ENCODE measurements around the gene WEE2.
A peak's percentile ranks its signal among the peaks of the same experiment; 100 is the strongest.
"Not testable (repeated sequence)": the region's sequence is repeated elsewhere in the genome, so short reads cannot be mapped to it uniquely, and the experiment has no call there.

The WEE2 gene

DNA sequence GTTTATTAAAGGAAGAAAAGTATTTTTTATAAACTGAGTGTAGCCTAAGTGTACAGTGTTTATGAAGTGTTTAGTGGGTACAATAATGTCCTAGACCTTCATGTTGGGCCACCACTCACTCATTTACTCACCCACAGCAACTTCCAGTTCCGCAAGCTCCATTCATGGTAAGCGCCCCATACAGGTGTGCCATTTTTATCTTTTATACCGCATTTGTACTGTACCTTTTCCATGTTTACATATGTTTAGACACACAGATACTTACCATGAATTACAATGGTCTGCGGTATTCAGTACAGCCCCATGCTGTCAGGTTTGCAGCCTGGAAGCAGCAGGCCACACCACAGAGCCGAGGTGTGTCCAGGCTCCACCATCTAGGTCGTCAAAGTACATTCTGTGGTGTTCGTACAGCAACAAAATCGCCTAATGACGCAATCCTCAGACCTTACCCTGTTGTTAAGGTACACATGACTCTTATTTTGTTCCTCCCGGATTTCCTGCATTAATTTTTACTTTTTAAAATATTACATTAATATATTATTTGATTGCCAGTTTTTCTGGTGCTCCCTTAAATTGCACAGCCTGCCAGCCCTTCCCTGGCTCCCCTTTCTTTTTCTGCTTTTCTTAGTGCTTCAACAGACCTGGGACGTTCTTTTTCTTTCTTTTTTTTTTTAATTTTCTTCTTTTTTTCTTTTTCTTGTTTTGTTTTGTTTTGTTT is 29.1 kb downstream of the WEE2 start:
- DNase-seq (ENCODE audit: extremely low read depth, low read depth), result no peak
- TF ChIP-seq, protein P1, sequence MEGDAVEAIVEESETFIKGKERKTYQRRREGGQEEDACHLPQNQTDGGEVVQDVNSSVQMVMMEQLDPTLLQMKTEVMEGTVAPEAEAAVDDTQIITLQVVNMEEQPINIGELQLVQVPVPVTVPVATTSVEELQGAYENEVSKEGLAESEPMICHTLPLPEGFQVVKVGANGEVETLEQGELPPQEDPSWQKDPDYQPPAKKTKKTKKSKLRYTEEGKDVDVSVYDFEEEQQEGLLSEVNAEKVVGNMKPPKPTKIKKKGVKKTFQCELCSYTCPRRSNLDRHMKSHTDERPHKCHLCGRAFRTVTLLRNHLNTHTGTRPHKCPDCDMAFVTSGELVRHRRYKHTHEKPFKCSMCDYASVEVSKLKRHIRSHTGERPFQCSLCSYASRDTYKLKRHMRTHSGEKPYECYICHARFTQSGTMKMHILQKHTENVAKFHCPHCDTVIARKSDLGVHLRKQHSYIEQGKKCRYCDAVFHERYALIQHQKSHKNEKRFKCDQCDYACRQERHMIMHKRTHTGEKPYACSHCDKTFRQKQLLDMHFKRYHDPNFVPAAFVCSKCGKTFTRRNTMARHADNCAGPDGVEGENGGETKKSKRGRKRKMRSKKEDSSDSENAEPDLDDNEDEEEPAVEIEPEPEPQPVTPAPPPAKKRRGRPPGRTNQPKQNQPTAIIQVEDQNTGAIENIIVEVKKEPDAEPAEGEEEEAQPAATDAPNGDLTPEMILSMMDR (IDR thresholded peaks at IDR 0.05; ENCODE audit: low read depth, low read length), result no peak

- DNase-seq (ENCODE audit: extremely low read depth, low read depth), result peak; percentile 93
Measured at GRCh38 chr7:141737836-141738591, 29.9 kb downstream of the WEE2 start, which contains the start of gene SSBP1. Gene SSBP1, plus strand, starts transcription at chr7:141738358. Its CDS starts 809 bp downstream, at chr7:141739167.

GRCh38 chr7:141738592-141739013 is 30.4 kb downstream of the WEE2 start:
- no peak for DNase-seq (ENCODE audit: extremely low read depth, low read depth)
- TF ChIP-seq, protein P1 (IDR thresholded peaks at IDR 0.05; ENCODE audit: low read depth, low read length), result peak; percentile 25

More at GRCh38 chr7:141737836-141738591, 29.9 kb downstream of the WEE2 start, which contains the start of gene SSBP1:
- TF ChIP-seq, protein P1 (IDR thresholded peaks at IDR 0.05; ENCODE audit: low read depth, low read length), result peak; percentile 89

DNA sequence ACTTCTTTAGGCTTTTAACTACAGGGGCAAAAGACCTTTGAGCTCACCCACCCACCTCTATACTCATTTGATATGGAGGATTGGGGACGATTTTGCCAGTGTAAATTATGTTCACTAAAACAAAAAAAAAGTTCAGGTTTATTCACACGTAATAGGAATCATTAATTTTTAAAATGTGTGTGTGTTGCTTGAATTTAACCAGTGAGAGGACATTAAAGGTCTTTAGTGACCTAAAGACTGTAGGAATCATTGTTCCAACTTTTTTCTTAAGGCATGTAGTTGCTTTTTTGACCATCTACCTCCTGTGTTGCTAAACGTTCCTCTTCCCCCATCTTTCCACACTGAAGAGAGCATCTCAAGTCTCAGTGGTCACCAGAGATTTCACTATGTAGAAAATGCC is 31.1 kb downstream of the WEE2 start:
- TF ChIP-seq, protein P1 (IDR thresholded peaks at IDR 0.05; ENCODE audit: low read depth, low read length), result no peak
- no peak for DNase-seq (ENCODE audit: extremely low read depth, low read depth)

DNA sequence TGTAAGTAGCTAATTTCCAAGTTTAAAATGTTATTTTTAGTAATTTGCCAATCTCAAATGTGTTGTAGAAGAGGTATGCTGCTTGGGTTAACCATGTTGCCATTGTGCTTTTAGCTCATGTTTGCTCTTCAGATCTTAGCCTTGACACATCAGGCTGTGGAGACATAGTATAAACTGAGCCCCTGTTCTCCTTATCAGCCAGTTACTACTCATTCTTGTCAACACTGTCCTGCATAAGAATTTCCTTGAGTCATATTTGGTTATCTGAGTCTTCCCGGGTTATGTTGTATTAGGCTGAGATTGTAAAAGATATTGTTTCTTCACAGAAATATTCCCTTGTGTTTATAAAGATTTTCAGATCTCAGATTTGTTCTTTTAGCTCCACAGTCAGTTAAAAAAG is 34.1 kb downstream of the WEE2 start:
- DNase-seq (ENCODE audit: extremely low read depth, low read depth), result no peak
- TF ChIP-seq, protein P1 (IDR thresholded peaks at IDR 0.05; ENCODE audit: low read depth, low read length), result no peak

- TF ChIP-seq, protein P1 (IDR thresholded peaks at IDR 0.05; ENCODE audit: low read depth, low read length), result no peak
- DNase-seq (ENCODE audit: extremely low read depth, low read depth), result no peak
Measured at GRCh38 chr7:141744131-141744530, 36.0 kb downstream of the WEE2 start.

DNA sequence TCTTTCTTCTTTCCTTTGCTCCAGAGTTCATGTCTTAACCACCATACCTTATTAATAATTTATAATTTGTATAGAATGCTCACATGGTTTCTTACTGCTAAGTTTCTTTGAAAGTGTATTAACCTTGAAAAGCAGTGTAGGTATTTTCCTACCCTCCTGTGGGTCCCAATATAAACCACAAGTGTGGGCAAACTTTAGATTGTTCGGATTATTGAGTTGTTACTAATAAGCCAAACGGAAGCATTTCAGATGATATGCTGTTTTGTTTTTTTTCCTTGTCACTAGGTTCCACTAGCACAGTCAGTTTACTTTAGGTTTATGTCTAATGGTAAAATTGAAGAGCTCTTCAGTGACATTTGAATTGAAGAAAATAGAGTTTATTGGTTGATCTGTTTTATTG is 40.2 kb downstream of the WEE2 start:
- no peak for DNase-seq (ENCODE audit: extremely low read depth, low read depth)
- TF ChIP-seq, protein P1 (IDR thresholded peaks at IDR 0.05; ENCODE audit: low read depth, low read length), result no peak

- not testable (repeated sequence) for DNase-seq (ENCODE audit: extremely low read depth, low read depth)
Measured at GRCh38 chr7:141751904-141752303, 43.8 kb downstream of the WEE2 start.

Data from AG09319 (cell line).